SJSA1 (cell line): ENCODE measurements around the gene NRCAM. TPM values are rescaled to one million over a fixed set of nuclear protein-coding genes. Genes with fewer than 3 reads are reported as not detected.
"Not testable (repeated sequence)": the region's sequence is repeated elsewhere in the genome, so short reads cannot be mapped to it uniquely, and the experiment has no call there.

Experiments
- DNase-seq, 2 experiments: peaks; one replicate each; pipeline ENCODE4 v3.0.0-alpha.2; 2015 to 2020; ENCODE audit warnings: low spot score in 2 of 2, low read depth in 1 of 2
- H3K27ac ChIP-seq: fragments of 250-450 bp; sonication (Bioruptor Pico); 2 replicates; pipeline ENCODE4 v1.5.1; 2020; ENCODE audit warnings: mild to moderate bottlenecking, moderate library complexity
- H3K27me3 ChIP-seq: fragments of 250-450 bp; sonication (Bioruptor Pico); replicated peaks from 2 replicates; pipeline ENCODE4 v1.5.1; 2020; ENCODE audit warnings: mild to moderate bottlenecking, moderate library complexity
- H3K36me3 ChIP-seq: fragments of 250-450 bp; sonication (Bioruptor Pico); 2 replicates; pipeline ENCODE4 v1.5.1; 2020; ENCODE audit warnings: mild to moderate bottlenecking
- H3K4me1 ChIP-seq: fragments of 250-450 bp; sonication (Bioruptor Pico); replicated peaks from 2 replicates; pipeline ENCODE4 v1.6.1; 2021; ENCODE audit warnings: mild to moderate bottlenecking
- H3K4me3 ChIP-seq: fragments of 250-450 bp; sonication (Bioruptor Pico); 2 replicates; pipeline ENCODE4 v1.5.1; 2020; ENCODE audit warnings: mild to moderate bottlenecking
- H3K9me3 ChIP-seq: fragments of 250-450 bp; sonication (Bioruptor Pico); replicated peaks from 2 replicates; pipeline ENCODE4 v1.5.1; 2020; ENCODE audit warnings: mild to moderate bottlenecking
- total RNA-seq: library from RNA; depleted of rRNA; stranded (reverse); fragments of >200 nt; shearing (Covaris generic); gene quantifications from 2 replicates; pipeline ENCODE4 v1.2.3, GENCODE V29; 2014

NRCAM gene
- total RNA-seq, 1 experiment from 2014 or later = not detected

DNA sequence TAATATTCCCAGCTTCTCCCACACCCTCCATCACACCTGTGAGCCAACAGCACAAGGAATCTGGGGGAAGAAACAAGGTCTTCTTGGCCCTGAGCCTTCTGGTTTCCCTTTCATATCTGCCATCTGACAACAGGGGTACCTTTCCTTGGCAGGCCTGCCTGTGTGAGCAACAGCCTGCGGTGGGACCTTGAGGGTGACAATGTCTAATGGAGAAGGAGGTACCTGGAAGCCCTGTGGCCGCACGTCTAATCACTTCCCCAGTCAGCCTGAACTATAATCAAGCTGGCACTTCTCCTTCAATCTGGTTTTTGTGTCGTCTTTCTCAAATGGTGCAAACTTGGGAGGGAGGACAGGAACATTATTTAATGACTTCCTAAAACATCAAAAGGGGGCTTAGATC is 41.2 kb downstream of the NRCAM start:
- Histone ChIP-seq H3K4me1 (no peaks in the 10 kb centered on the region), H3K27me3 (no peaks in the 10 kb centered on the region; the same call in 1 of the 2 replicates)

GRCh38 chr7:108413782-108414492 is 42.3 kb downstream of the NRCAM start:
- Histone ChIP-seq H3K36me3 (no peaks in the 10 kb centered on the region), H3K27ac (no peak overlapping the region), H3K27me3 (no peaks in the 10 kb centered on the region), H3K4me3 (no peak overlapping the region), H3K9me3 (no peaks in the 10 kb centered on the region), H3K4me1 (no peaks in the 10 kb centered on the region)
- DNase-seq = no peak

More for the DNA sequence above, 41.2 kb downstream of the NRCAM start:
- no peaks in the 10 kb centered on the region for H3K9me3 ChIP-seq
- no peak for DNase-seq
- H3K27ac ChIP-seq = no peak overlapping the region
- H3K36me3 ChIP-seq = no peaks in the 10 kb centered on the region
- H3K4me3 ChIP-seq = no peak overlapping the region

GRCh38 chr7:108413337-108413736 is 42.9 kb downstream of the NRCAM start:
- H3K4me1 ChIP-seq = no peaks in the 10 kb centered on the region
- H3K27ac ChIP-seq = no peak overlapping the region
- no peaks in the 10 kb centered on the region for H3K36me3 ChIP-seq
- no peak for DNase-seq
- no peaks in the 10 kb centered on the region for H3K9me3 ChIP-seq
- H3K27me3 ChIP-seq = no peaks in the 10 kb centered on the region
- no peak overlapping the region for H3K4me3 ChIP-seq

GRCh38 chr7:108409146-108409545 is 47.1 kb downstream of the NRCAM start:
- Histone ChIP-seq H3K9me3 (no peaks in the 10 kb centered on the region), H3K36me3 (no peaks in the 10 kb centered on the region)
- DNase-seq = no peak

GRCh38 chr7:108408296-108408991 is 47.8 kb downstream of the NRCAM start:
- H3K4me3 ChIP-seq = no peak overlapping the region
- peaks cover 3% of the 10 kb centered on the region; the same call in 1 of the 2 replicates for H3K27me3 ChIP-seq
- H3K9me3 ChIP-seq = no peaks in the 10 kb centered on the region
- peaks cover 8% of the 10 kb centered on the region for H3K4me1 ChIP-seq
- no peak overlapping the region for H3K27ac ChIP-seq
- DNase-seq = no peak
- H3K36me3 ChIP-seq = no peaks in the 10 kb centered on the region

More at GRCh38 chr7:108409146-108409545, 47.1 kb downstream of the NRCAM start:
- Histone ChIP-seq H3K27me3 (peaks cover 3% of the 10 kb centered on the region; the same call in 1 of the 2 replicates), H3K27ac (no peak overlapping the region), H3K4me3 (no peak overlapping the region), H3K4me1 (peaks cover 8% of the 10 kb centered on the region)

DNA sequence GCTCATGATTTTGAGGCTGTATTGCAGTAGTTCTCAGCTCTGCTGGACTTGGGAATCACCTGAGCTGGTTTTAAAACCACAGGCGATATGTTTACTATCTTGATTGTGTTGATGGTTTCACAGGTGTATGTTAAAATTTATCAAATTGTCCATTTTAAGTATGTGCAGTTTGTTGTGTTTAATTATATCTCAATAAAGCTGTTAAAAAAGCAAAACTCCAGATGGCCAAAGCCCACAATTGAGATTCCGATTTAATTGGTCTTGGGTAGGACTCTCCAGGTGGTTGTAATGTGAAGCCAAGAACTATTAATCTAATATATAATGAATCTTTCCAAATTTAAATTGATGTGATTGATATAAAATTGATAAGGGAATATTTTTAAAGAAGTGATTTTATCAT is 48.6 kb downstream of the NRCAM start:
- H3K4me3 ChIP-seq = no peak overlapping the region
- peaks cover 3% of the 10 kb centered on the region; the same call in 1 of the 2 replicates for H3K27me3 ChIP-seq
- no peak for DNase-seq
- H3K36me3 ChIP-seq = no peaks in the 10 kb centered on the region
- no peak overlapping the region for H3K27ac ChIP-seq
- H3K9me3 ChIP-seq = no peaks in the 10 kb centered on the region
- peaks cover 8% of the 10 kb centered on the region for H3K4me1 ChIP-seq

- no peaks in the 10 kb centered on the region for H3K9me3 ChIP-seq
- no peaks in the 10 kb centered on the region for H3K36me3 ChIP-seq
- H3K4me1 ChIP-seq = peaks cover 8% of the 10 kb centered on the region
- peak in 1 of 2 experiments; percentile 28 for DNase-seq
- H3K27ac ChIP-seq = no peak overlapping the region
- H3K4me3 ChIP-seq = no peak overlapping the region
- H3K27me3 ChIP-seq = peaks cover 3% of the 10 kb centered on the region; the same call in 1 of the 2 replicates
Observed at GRCh38 chr7:108406222-108406890, 49.9 kb downstream of the NRCAM start.

DNA sequence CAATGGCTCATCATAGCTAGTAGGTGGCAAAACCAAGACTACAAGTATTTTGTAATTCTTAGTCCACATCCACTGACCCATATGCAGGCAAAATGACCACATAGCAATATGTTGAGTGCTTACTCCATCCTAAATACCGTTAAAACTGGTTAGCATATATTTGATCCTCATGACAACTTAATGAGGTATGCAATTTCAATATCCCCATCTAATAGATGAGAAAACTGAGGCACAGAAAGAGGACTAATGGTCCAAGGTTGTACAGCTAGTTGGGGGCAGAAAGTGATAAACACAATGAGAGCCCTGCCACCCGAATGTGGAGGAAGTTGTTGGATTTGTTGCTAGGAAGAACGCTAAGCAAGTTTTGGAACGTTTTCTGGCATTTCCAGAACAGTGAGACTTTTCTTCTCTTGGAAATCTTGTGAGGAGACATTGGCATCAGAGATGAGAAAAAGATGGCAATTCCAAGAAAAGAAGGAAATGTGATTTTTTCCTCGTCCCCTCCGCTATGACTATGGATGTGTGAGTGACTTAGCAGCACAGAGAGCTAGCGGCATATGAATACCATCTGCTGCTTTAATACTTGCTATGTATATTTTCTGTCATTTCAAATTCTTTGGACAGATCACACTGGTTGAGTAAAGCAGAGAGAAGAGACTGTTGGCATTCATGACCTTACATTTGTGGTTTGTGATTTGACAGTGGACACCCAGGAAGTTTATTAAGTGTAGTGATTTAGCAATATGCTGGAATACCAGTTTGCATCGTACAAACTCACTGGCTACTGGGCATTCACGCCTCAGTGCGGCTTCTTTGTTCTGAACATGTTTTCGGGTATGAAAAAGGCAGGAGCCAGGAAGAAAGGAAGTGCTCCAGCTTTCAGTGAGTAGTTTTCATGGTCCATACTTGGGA is 51.5 kb downstream of the NRCAM start:
- Histone ChIP-seq H3K4me1 (peaks cover 8% of the 10 kb centered on the region), H3K27me3 (peaks cover 3% of the 10 kb centered on the region; the same call in 1 of the 2 replicates), H3K36me3 (no peaks in the 10 kb centered on the region), H3K4me3 (no peak overlapping the region), H3K9me3 (no peaks in the 10 kb centered on the region), H3K27ac (no peak overlapping the region)
- DNase-seq = no peak

GRCh38 chr7:108403597-108404217 is 52.5 kb downstream of the NRCAM start:
- H3K4me1 ChIP-seq = peaks cover 8% of the 10 kb centered on the region
- DNase-seq = no peak
- no peaks in the 10 kb centered on the region for H3K9me3 ChIP-seq
- no peaks in the 10 kb centered on the region for H3K36me3 ChIP-seq
- H3K27me3 ChIP-seq = peaks cover 3% of the 10 kb centered on the region; the same call in 1 of the 2 replicates
- H3K27ac ChIP-seq = no peak overlapping the region
- H3K4me3 ChIP-seq = no peak overlapping the region

- Histone ChIP-seq H3K9me3 (no peaks in the 10 kb centered on the region), H3K27ac (no peak overlapping the region), H3K4me3 (no peak overlapping the region), H3K4me1 (peaks cover 8% of the 10 kb centered on the region), H3K27me3 (peaks cover 3% of the 10 kb centered on the region; the same call in 1 of the 2 replicates), H3K36me3 (no peaks in the 10 kb centered on the region)
- no peak for DNase-seq
Observed at GRCh38 chr7:108402865-108403264, 53.4 kb downstream of the NRCAM start.

DNA sequence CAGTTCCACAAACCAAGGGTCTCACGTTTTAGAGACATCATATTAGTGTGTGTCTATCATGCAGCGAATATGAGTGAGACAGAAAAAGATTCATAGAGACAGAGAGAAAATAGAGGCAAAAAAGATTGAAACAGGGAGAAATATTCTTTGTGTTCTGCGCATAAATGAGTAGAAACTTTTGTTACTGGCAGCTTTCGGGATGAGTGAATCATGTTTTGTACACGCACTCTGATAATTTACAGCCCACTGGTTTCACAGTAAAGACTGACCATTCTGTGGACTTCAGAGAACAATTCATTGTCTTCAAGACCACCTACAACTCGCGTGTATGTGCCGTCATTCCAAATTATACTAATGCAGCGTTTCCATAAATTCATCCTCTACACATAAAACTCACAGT is 60.2 kb downstream of the NRCAM start:
- H3K27ac ChIP-seq = no peak overlapping the region
- no peak overlapping the region for H3K4me3 ChIP-seq
- H3K4me1 ChIP-seq = no peaks in the 10 kb centered on the region
- no peaks in the 10 kb centered on the region for H3K36me3 ChIP-seq
- H3K9me3 ChIP-seq = no peaks in the 10 kb centered on the region
- DNase-seq = no peak
- peaks cover 3% of the 10 kb centered on the region; the same call in 1 of the 2 replicates for H3K27me3 ChIP-seq

GRCh38 chr7:108395426-108395825 is 60.8 kb downstream of the NRCAM start:
- Histone ChIP-seq H3K27ac (no peak overlapping the region), H3K4me1 (no peaks in the 10 kb centered on the region), H3K27me3 (peaks cover 3% of the 10 kb centered on the region; the same call in 1 of the 2 replicates), H3K9me3 (no peaks in the 10 kb centered on the region), H3K36me3 (no peaks in the 10 kb centered on the region), H3K4me3 (no peak overlapping the region)
- no peak for DNase-seq

- H3K9me3 ChIP-seq, H3K4me1 ChIP-seq, H3K27me3 ChIP-seq, H3K4me3 ChIP-seq, H3K27ac ChIP-seq, DNase-seq, H3K36me3 ChIP-seq: not testable (repeated sequence)
Observed at GRCh38 chr7:108393097-108393496, 63.1 kb downstream of the NRCAM start.
